ENCODE measurements around the gene PPP1R9B.

Gene PPP1R9B

GRCh38 chr17:50099003-50099402 lies 51.5 kb downstream of the PPP1R9B start:
- no peak for TF ChIP-seq POLR2AphosphoS5 (IDR thresholded peaks at IDR 0.05; ENCODE audit: low read depth, low read length)
- TF ChIP-seq SIN3A (IDR thresholded peaks at IDR 0.05; ENCODE audit: borderline replicate concordance, insufficient read depth, low read length), result no peak
- TF ChIP-seq FOXP2 (optimal IDR thresholded peaks at IDR 0.05; ENCODE audit: borderline replicate concordance, extremely low read depth, extremely low read length, insufficient read depth), result no peak
- no peak for TF ChIP-seq REST (IDR thresholded peaks at IDR 0.05; ENCODE audit: insufficient read depth in 1 of 2, low read depth in 2 of 2, low read length in 2 of 2)
- no peak for TF ChIP-seq TAF1 (IDR thresholded peaks at IDR 0.05; ENCODE audit: borderline replicate concordance, insufficient read depth, low read length)

- TF ChIP-seq SIN3A (IDR thresholded peaks at IDR 0.05; ENCODE audit: borderline replicate concordance, insufficient read depth, low read length) (no peak), FOXP2 (optimal IDR thresholded peaks at IDR 0.05; ENCODE audit: borderline replicate concordance, extremely low read depth, extremely low read length, insufficient read depth) (no peak), POLR2AphosphoS5 (IDR thresholded peaks at IDR 0.05; ENCODE audit: low read depth, low read length) (no peak), REST (IDR thresholded peaks at IDR 0.05; ENCODE audit: insufficient read depth in 1 of 2, low read depth in 2 of 2, low read length in 2 of 2) (no peak)
These were observed 51.9 kb downstream of the PPP1R9B start for GRCh38 chr17:50098583-50098982.

DNA sequence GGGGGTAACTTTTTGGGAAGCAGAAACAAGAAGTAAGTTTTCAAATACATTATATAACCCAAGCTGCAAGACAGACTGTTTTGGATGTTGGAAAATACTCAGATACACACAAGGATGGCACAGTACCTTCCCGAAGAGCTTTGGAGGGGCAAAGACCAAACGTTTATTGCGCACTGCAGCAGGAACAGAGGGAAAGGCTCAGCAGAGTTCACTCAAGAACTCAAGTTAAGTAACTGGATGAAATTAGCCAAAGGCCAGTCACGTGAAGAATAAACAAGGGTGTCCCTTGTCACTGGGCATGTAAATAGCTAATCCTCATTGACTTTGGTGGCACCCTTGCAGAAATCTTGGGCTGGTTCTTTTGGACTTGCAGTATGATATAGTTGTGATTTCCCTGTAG lies 52.6 kb downstream of the PPP1R9B start:
- TF ChIP-seq REST (IDR thresholded peaks at IDR 0.05; ENCODE audit: insufficient read depth in 1 of 2, low read depth in 2 of 2, low read length in 2 of 2) (no peak), TAF1 (IDR thresholded peaks at IDR 0.05; ENCODE audit: borderline replicate concordance, insufficient read depth, low read length) (no peak), FOXP2 (optimal IDR thresholded peaks at IDR 0.05; ENCODE audit: borderline replicate concordance, extremely low read depth, extremely low read length, insufficient read depth) (no peak), POLR2AphosphoS5 (IDR thresholded peaks at IDR 0.05; ENCODE audit: low read depth, low read length) (no peak), SIN3A (IDR thresholded peaks at IDR 0.05; ENCODE audit: borderline replicate concordance, insufficient read depth, low read length) (no peak)

- TF ChIP-seq REST (IDR thresholded peaks at IDR 0.05; ENCODE audit: insufficient read depth in 1 of 2, low read depth in 2 of 2, low read length in 2 of 2), result no peak
- TF ChIP-seq FOXP2 (optimal IDR thresholded peaks at IDR 0.05; ENCODE audit: borderline replicate concordance, extremely low read depth, extremely low read length, insufficient read depth), result no peak
- TF ChIP-seq POLR2AphosphoS5 (IDR thresholded peaks at IDR 0.05; ENCODE audit: low read depth, low read length), result no peak
- TF ChIP-seq SIN3A (IDR thresholded peaks at IDR 0.05; ENCODE audit: borderline replicate concordance, insufficient read depth, low read length), result no peak
- TF ChIP-seq TAF1 (IDR thresholded peaks at IDR 0.05; ENCODE audit: borderline replicate concordance, insufficient read depth, low read length), result no peak
These were observed 53.0 kb downstream of the PPP1R9B start for GRCh38 chr17:50097455-50097854.

DNA sequence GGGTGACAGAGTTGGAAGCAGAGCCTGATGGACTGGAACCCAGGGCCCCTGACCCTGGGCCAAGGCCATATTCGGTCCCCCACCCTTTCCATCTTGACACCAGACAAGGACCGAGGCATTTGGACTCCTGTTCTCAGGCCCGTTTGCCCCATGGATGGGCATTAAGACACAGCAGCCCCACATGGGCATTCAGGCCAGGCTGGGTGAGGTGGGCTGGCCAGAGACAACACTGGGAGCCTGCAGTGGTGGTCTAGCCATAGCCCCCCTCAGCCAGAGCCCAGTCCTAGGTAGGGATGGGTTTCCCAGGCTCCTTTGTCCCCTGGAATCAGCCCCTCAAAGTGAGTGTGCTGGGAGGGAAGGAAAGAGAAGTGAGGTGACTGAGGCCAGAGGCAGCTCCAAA lies 53.7 kb downstream of the PPP1R9B start:
- TF ChIP-seq POLR2AphosphoS5 (IDR thresholded peaks at IDR 0.05; ENCODE audit: low read depth, low read length), result no peak
- no peak for TF ChIP-seq REST (IDR thresholded peaks at IDR 0.05; ENCODE audit: insufficient read depth in 1 of 2, low read depth in 2 of 2, low read length in 2 of 2)
- TF ChIP-seq TAF1 (IDR thresholded peaks at IDR 0.05; ENCODE audit: borderline replicate concordance, insufficient read depth, low read length), result no peak
- TF ChIP-seq SIN3A (IDR thresholded peaks at IDR 0.05; ENCODE audit: borderline replicate concordance, insufficient read depth, low read length), result no peak
